T-helper 9 cell (primary cell): ENCODE measurements around the gene ELK4.
A peak's percentile ranks its signal among the peaks of the same experiment; 100 is the strongest.
"Not testable (repeated sequence)": the region's sequence is repeated elsewhere in the genome, so short reads cannot be mapped to it uniquely, and the experiment has no call there.

ENCODE experiments used
- DNase-seq: peaks from one replicate; pipeline ENCODE4 v3.0.0-alpha.2; 2020

ELK4 gene

GRCh38 chr1:205664399-205665017, 32.7 kb upstream of the ELK4 start:
- DNase-seq, result no peak

- no peak for DNase-seq
Measured at GRCh38 chr1:205663286-205663936, 31.6 kb upstream of the ELK4 start.

- no peak for DNase-seq
Measured at GRCh38 chr1:205662791-205663190, 31.0 kb upstream of the ELK4 start.

GRCh38 chr1:205662135-205662738, 30.4 kb upstream of the ELK4 start:
- no peak for DNase-seq

GRCh38 chr1:205661429-205662134, 29.8 kb upstream of the ELK4 start:
- no peak for DNase-seq

- no peak for DNase-seq
Measured at GRCh38 chr1:205660361-205660760, 28.6 kb upstream of the ELK4 start.

- peak; percentile 60 for DNase-seq
Measured at GRCh38 chr1:205658943-205659581, 27.3 kb upstream of the ELK4 start.

- DNase-seq, result no peak
Measured at GRCh38 chr1:205656236-205656635, 24.4 kb upstream of the ELK4 start.

- DNase-seq, result no peak
Measured at GRCh38 chr1:205652984-205653383, 21.2 kb upstream of the ELK4 start.

- no peak for DNase-seq
Measured at GRCh38 chr1:205650241-205650640, 18.4 kb upstream of the ELK4 start.

GRCh38 chr1:205645519-205645918, 13.7 kb upstream of the ELK4 start:
- DNase-seq, result no peak

- no peak for DNase-seq
Measured at GRCh38 chr1:205642679-205643307, 11.0 kb upstream of the ELK4 start.

GRCh38 chr1:205639567-205639966, 7.8 kb upstream of the ELK4 start:
- DNase-seq, result no peak

GRCh38 chr1:205637854-205638468, 6.2 kb upstream of the ELK4 start:
- DNase-seq, result no peak

- no peak for DNase-seq
Measured at GRCh38 chr1:205636732-205637131, 4.9 kb upstream of the ELK4 start.

GRCh38 chr1:205636138-205636530, 4.3 kb upstream of the ELK4 start:
- DNase-seq, result not testable (repeated sequence)

GRCh38 chr1:205633421-205633976, 1.7 kb upstream of the ELK4 start:
- no peak for DNase-seq

GRCh38 chr1:205632669-205633169, 908 bp upstream of the ELK4 start:
- no peak for DNase-seq

- peak; percentile 69 for DNase-seq
Measured at GRCh38 chr1:205631010-205631767, 622 bp downstream of the ELK4 start.

- no peak for DNase-seq
Measured at GRCh38 chr1:205630651-205631009, 1.2 kb downstream of the ELK4 start.

- no peak for DNase-seq
Measured at GRCh38 chr1:205630241-205630640, 1.6 kb downstream of the ELK4 start.
